HG02798 (cell line): ENCODE measurements around the gene KLF2.
"Not testable (repeated sequence)": the region's sequence is repeated elsewhere in the genome, so short reads cannot be mapped to it uniquely, and the experiment has no call there.

Experiments used
- ATAC-seq: cut with Tn5 transposase; IDR thresholded peaks from one replicate; pipeline ENCODE4 v1.9.1; 2021; ENCODE audit warnings: mild to moderate bottlenecking; ENCODE audit not compliant: unreplicated experiment, poor library complexity

Gene KLF2

DNA sequence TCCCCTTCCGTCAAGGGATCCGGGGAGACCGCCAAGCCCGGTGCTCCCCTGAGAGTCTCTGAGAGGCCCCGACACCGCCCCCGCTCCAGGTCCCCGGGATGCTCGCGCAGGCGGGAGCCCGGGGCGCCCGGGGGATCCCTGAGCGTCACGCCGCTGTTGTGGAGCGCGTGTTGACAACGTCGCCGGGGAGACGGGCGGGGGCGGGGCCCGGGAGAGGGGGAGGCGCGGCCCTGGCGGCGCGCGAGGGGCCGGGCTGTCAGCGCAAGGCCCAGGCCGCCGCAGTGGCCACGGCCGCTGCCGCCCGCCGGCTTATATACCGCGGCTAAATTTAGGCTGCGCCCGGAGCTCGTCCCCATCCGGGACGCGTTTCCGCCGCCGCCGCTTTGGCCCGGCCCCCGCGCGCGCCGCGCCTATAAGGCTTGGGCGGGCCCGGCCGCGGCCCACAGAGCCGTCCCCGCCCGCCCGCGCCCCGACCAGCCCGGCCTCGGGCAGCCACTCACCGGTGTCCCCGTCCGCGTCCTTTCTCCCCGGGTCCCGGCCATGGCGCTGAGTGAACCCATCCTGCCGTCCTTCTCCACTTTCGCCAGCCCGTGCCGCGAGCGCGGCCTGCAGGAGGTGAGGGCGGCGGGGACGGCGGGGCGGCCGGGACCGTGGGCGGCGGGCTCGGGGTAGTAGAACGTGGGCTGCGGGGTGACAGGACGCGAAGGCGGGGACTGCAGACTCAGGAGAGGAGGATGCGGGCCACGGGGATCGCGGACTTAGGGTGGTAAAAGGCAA is at the start of gene KLF2:
Gene KLF2, plus strand, starts transcription at position 443 of the 777 bp plus-strand sequence. Its CDS starts 98 bp downstream, at position 541.
- peak; percentile 77 for ATAC-seq

DNA sequence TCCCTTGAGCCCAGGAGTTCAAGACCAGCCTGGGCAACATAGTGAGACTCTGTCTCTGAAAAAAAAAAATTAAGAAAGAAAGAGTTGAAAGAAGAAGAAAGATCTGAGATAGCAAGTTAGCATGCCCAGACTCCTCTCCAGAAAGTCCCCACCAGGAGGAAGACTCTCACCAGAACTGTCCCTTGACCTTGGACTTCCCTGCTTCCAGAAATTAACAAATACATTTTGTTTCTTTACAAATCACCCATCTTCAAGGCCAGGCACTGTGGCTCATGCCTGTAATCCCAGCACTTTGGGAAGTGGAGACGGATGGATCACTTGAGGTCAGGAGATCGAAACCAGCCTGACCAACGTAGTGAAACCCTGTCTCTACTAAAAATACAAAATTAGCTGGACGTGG is 44.3 kb upstream of the KLF2 start:
- no peak for ATAC-seq

DNA sequence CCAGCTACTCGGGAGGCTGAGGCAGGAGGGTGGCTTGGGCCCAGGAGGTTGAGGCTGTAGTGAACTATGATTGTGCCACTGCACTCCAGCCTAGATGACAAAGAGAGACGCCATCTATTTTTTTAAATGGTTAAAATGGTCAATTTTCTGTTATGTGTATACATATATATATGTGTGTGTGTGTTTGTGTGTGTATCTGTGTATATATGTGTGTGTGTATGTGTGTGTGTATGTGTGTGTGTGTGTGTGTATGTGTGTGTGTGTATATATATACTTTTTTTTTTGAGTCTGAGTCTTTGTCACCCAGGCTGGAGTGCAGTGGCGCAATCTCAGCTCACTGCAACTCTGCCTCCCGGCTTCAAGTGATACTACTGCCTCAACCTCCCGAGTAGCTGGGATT is 42.9 kb upstream of the KLF2 start:
- ATAC-seq: no peak

DNA sequence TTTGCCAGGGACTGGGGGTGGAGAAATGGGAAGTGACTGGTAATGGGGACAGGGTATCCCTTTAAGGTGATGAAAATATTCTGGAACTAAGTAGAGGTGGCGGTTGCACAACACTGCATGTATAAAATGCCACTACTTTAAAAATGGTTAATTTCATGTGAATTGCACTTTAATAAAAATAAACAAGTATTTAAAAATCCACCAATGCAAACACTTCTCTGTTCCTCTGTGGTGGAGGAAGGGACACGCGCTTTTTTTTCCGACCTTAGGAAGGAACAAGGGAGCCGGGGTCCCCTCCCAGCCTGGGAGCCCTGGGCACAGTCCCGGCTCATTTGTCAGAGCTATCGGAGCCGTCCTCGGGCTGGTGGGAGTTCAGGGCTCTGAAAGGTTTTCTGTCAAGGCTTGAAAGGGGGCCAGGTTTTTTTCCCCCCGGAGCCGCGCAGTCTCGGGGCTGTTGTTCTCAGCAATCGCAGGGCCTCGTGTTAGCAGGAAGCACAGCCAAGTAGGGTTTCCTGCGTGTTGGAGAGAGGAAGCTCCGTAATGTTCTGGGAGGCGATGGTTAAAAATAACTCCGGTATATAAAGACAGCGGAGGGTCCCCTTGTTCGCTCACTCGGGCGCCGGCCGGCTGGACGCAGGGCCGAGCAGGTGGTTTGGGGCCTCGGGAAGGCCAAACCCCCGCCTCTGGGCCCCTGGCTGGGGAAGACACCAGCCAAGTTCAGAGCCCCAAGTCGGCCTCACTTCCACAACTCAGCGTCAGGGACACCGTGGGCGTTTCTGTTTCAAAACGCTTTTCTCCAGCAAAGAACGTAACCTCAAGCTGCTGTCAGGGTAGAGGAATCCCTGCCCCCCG is 41.2 kb upstream of the KLF2 start:
- ATAC-seq: no peak

GRCh38 chr19:16284505-16284904 is 40.1 kb upstream of the KLF2 start:
- ATAC-seq: no peak

DNA sequence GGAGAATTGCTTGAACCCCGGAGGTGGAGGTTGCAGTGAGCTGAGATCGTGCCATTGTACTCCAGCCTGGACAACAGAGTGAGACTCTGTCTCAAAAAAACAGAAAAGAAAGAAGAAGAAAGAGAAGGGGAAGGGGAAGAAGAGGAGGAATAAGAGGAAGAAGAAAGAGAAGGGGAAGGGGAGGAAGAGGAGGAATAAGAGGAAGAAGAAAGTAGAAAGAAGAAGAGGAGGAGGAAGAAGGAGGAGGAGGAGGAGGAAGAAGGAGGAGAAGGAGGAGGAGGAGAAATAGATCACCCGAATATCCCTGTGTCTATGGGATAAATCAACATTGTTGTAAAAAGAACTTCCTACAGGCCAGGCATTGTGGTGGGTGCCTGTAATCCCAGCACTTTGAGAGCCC is 39.5 kb upstream of the KLF2 start:
- ATAC-seq: not testable (repeated sequence)

DNA sequence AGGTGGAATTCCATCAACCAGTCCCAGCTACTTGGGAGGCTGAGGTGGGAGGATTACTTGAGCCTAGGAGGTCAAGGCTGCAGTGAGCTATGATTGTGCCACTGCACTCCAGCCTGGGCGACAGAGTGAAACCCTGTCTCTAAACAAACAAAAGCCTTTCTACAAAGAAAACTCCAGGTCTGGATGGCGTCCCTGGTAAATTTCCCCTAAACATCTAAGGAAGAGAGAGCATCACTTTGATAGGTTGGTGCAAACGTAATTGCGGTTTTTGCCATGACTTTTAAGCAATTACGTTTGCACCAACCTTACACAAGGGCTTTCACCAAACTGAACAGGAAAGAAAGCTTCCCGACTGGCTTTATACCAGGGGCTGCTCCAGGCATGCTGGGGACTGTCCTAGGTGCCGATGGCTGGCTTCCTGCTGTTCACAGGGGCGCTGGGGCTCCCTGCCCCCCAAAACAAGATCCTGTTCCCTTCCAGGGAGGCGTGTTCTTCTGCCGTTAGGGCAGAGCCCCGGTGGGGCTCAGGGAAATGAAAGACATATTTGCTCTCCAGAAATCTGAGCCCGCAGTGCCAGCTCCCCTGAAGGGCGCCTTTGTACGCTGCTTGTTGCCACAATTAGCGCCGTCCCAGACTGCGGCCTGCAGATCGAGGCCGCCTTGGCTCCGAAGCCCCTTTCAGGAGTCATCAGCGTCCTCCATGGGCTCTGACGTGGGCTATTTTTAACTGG is 38.7 kb upstream of the KLF2 start:
- no peak for ATAC-seq

DNA sequence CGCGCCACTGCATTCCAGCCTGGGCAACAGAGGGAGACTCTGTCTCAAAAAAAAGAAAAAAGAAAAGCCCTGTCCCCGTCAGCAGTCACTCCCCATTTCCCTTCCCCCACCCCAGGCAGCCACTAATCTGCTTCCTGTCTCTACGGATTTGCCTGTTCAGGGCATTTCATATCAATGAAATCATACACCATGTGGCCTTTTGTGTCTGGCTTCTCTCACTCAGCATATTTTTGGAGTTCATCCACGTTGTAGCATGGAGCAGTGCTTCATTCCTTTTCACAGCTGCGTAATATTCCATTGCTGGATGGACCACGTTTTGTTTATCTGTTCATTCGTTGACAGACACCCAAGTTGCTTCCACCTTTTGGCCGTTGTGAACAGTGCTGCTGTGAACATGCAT is 36.1 kb upstream of the KLF2 start:
- no peak for ATAC-seq

DNA sequence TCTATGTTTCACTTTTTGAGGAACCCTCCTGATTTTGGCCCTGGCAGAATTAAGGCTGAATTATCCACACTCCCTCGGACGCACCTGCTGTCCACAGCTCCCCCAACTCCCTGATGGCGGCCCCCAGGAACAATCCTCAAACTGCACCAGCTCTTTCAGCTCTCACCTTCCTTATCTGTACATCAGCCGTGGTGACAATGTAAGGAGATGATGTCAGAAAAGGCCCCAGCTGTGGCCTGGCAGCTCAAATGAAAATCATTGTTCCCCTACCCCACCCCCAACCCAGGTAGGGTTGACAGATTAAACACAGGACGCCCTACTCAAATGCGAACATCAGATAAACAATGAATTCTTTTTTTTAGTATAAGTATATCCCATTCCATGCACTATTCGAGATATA is 35.0 kb upstream of the KLF2 start:
- ATAC-seq: no peak

DNA sequence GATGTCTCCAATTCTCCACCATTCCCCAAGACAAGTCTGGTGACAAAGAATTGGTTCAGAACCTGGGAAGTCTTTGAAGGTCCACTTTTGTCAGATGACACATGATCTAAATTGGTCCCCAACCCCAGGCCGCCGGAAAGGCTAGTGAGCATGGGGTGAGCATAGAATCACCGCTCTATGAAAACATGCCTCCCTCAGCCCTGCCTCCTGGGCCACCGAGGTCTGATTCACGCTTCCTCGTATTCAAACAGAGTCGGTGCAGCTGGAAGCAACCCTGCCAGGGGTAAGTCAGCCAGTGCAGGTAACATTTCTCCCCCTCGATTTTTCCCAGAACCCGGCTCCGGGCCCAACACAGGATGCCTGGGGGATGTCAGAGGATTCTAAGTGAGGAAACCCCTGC is 33.9 kb upstream of the KLF2 start:
- no peak for ATAC-seq

GRCh38 chr19:16293118-16294091 is 31.2 kb upstream of the KLF2 start:
- ATAC-seq: no peak

DNA sequence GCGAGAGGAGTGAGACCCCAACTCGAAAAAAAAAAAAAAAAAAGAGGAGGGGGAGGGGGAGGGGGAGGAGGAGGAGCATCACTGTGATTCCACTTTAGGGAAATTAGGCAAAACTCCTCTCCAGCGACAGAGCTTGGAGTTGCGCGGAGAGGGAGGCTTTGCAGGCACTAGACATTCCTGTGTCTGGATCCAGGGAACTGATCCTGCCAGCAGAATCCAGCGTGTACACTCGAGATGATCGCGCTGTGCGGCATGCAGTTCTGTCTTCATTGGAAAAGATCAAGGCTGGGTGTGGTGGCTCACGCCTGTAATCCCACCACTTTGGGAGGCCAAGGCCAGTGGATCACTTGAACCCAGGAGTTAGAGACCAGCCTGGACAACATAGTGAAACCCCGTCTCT is 29.6 kb upstream of the KLF2 start:
- ATAC-seq: no peak

- no peak for ATAC-seq
These were observed 27.9 kb upstream of the KLF2 start for GRCh38 chr19:16296713-16297112.

GRCh38 chr19:16297575-16298178 is 26.9 kb upstream of the KLF2 start:
- ATAC-seq: no peak

DNA sequence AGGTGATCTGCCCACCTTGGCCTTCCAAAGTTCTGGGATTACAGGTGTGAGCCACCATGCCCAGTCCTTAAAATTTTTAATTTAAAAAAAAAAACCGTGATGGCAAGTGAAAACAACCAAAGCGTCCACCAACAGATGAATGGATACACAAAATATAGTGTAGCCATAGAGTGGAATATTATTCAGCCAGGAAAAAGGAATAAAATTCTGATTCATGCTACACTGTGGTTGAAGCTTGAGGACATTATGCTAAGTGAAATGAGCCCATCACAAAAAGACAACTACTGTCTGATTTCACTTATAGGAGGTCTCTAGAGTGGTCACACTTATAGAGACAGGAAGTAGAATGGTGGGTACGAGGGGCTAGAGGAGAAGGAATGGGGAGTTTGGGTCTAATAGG is 26.3 kb upstream of the KLF2 start:
- no peak for ATAC-seq

GRCh38 chr19:16301999-16302694 is 22.5 kb upstream of the KLF2 start:
- no peak for ATAC-seq

GRCh38 chr19:16303755-16304154 is 20.9 kb upstream of the KLF2 start:
- no peak for ATAC-seq

DNA sequence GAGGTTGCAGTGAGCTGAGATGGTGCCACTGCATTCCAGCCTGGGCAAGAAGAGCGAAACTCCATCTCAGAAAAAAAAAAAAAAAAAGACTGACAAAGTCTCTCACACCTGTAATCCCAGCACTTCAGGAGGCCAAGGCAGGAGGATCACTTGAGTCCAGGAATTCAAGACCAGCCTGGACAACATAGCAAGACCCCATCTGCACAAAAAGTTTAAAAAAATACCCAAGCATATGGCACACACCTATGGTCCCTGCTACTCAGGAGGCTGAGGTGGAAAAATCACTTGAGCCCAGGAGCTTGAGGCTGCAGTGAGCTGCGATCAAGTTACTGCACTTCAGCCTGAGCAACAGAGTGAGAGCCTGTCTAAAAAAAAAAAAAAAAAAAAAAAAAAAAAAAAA is 20.1 kb upstream of the KLF2 start:
- not testable (repeated sequence) for ATAC-seq

- not testable (repeated sequence) for ATAC-seq
These were observed 19.6 kb upstream of the KLF2 start for GRCh38 chr19:16305060-16305459.
